HG03064 (cell line): Measurements from ENCODE around the gene TNNT3.
"Not testable (repeated sequence)": the region's sequence is repeated elsewhere in the genome, so short reads cannot be mapped to it uniquely, and the experiment has no call there.

ENCODE experiments used
- ATAC-seq: cut with Tn5 transposase; IDR thresholded peaks from one replicate; pipeline ENCODE4 v1.9.1; 2021; ENCODE audit warnings: low read depth; ENCODE audit not compliant: unreplicated experiment

Gene TNNT3

GRCh38 chr11:1919391-1920127 is at the start of gene TNNT3:
Gene TNNT3 (plus strand): TSS chr11:1919703. CDS start chr11:1922875, 3,172 bp downstream.
- ATAC-seq = no peak

DNA sequence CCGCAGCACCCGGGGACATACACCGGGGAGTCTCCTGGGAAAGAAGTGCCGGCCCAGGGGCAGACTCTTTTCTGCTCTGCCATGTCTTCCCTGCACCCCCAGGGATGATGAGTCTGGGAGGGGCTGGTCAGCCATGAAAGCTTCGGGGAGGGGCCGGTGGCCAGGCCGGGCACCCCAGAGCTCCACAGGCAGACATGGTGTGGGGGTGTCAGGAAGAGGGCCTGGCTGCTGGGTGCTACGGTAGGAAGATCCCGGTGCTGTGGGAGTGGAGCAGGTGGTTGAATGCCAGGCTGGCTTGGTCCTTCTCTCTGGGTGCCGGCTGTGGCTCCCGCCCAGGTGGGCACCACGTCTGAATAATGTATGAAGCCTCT is 49.2 kb upstream of the TNNT3 start:
- no peak for ATAC-seq

DNA sequence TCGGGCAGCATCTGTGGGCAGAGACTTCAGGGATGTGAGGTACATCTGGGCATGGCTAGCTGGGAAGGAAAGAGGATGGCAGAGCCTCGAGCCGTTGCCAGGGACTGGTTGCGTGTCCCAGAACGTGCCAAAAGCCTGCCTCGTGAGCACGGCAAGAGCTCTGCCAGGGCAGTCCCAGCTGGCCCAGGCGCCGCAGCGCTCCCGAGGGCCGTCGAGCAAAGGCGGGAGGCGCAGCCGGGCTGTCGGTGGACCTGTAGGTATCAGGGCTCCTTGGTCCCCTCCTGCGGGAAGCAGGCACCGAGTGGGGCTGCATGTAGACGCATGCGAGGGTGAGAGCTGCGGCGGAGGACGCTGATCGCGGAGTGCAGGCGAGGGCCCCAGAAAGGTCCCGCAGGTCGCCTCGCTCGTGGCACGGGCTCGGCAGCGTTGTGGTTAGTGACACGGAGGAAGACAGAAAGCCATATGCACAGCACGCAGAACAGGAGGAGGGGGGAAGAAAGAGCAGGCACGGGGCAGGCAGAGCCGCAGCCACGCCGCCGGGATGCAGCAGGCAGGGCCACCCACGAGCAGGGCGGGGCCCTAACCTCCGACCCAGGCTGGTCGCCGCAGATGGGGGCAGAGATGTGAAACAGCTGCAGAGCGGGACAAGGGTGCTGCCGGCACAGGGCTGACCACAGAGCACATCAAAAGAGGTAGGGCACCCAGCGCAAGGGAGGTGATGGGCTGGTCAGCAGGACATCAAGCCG is 48.6 kb upstream of the TNNT3 start:
- no peak for ATAC-seq

- no peak for ATAC-seq
Measured at GRCh38 chr11:1871531-1871930, 48.0 kb upstream of the TNNT3 start.

DNA sequence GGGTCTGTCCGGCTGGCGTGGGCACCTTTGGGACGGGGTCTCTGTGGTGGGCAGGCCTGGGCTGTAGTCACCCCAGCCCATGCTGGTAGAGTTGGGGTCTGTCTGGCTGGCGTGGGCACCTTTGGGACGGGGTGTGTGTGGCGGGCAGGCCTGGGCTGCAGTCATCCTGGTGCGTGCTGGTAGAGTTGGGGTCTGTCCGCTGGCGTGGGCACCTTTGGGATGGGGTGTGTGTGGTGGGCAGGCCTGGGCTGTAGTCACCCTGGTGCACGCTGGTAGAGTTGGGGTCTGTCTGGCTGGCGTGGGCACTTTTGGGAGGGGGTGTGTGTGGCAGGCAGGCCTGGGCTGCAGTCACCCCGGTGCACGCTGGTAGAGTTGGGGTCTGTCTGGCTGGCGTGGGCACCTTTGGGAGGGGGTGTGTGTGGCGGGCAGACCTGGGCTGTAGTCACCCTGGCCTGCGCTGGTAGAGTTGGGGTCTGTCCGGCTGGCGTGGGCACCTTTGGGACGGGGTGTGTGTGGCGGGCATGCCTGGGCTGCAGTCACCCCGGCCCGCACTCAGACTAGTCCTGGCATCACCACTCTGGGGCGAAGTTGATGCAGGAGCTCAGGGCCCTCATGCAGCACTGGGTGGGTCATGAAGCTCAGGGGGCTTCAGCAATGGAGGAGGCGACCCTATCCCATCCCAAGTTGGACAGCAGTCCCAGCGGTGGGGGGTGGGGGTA is 47.1 kb upstream of the TNNT3 start:
- no peak for ATAC-seq

DNA sequence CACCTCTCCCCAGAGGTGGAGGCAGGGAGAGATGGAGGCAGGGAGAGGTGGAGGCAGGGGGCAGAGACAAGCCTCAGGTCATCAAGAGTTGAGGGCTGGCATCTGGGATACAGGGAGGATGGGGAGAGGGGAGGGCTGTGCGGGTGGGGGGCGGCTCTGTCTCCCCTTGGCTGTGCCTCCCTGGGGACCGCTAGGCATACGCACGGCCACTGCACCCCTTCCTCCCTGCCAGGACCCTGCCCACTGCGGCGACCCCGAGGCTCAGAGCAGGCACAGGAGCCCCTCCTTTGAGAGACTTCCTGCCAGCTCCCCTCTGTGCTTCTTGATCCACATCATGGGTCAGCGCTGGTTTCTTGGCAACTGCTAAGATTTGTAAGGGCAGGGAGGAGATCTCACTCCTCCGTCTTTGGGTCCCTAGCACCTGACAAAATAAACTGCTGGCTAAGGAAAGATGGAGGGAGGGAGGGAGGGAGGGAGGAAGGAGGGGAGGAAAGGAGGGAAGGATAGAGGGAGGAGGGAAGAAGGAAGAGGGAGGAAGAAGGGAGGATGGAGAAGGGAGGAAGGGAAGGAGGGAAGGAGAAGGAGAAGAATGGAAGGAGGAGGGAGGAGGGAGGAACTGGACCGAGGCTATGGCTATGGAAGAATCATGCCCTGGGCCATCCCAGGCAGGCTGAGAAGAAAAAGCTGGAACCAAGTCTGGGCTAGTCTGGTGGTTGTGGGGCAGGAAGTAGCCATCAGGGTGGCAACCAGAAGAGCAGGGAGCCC is 46.3 kb upstream of the TNNT3 start:
- no peak for ATAC-seq

DNA sequence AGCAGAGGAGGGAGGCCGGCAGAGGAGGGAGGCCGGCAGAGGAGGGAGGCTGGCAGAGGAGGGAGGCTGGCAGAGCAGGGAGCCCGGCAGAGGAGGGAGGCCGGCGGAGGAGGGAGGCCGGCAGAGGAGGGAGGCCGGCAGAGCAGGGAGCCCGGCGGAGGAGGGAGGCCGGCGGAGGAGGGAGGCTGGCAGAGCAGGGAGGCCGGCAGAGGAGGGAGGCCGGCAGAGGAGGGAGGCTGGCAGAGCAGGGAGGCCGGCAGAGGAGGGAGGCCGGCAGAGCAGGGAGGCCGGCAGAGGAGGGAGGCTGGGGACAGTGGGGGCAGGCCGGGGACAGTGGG is 45.7 kb upstream of the TNNT3 start:
- ATAC-seq = not testable (repeated sequence)

DNA sequence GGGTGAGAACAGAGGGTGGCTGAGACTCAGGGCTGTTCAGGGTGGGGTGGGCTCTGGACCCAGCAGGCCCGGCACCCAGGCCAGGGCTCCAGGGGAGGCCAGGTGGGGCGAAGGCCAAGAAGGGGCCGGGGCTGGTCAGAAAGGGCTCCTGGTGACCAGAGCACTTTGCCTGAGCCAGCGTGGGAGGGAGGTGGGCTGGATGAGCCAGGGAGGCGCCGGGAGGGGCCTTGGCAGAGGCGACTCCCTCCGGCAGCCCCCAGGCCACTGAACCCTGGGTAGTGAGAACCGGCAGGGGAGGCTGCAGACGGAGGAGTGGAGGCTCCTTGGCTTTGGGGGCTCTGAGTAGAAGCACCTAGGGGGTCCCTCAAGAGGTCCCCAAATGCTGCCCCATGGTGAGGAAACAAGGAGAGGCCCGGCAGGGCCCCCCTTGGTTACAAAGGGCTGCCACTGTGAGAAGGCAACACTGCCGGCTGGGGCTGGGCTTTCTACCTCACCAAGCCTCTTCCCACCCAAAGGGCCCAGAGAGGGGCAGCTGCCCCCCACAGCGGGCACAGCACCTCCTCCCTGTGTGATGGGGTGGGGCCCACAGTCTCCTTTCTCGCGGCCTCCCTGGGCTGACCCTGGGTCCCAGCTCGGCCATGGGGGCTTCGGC is 44.9 kb upstream of the TNNT3 start:
- not testable (repeated sequence) for ATAC-seq

DNA sequence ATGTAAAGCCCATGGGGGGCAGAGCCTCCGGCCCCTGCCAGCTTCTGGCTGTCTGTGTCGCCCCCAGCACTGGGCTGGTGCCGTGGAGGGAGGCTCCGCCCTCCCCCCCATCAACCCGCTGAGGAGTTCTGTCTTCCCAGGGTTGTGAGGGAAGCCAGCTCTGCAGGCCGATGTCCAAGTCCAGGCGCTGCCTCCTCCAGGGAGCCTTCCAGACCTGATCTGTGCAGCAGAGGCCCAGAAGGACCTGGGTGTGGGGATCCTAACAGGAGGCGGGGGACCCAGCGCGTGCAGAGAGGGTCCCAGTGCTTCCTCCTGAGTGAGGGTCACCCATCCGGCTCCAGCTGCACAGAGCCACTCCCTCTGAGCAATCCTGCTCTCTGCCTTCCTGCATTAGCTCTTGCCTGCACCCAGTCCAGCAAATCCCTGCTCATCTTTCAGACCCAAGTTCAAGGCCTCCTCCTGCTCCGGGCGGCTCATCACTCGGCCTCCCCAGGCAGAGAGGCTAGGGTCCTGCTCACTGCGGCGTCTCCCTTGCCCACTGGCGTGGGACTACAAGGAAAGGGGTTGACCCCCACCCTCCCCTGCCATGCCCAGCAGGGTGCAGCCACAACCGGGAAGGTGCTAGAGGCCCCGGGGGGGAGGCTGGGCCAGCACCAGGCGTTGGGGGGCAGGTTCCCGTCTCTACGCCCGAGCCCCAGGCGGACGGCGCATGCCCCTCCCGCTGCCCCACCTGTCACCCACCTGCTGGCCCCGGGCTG is 44.2 kb upstream of the TNNT3 start:
- no peak for ATAC-seq

DNA sequence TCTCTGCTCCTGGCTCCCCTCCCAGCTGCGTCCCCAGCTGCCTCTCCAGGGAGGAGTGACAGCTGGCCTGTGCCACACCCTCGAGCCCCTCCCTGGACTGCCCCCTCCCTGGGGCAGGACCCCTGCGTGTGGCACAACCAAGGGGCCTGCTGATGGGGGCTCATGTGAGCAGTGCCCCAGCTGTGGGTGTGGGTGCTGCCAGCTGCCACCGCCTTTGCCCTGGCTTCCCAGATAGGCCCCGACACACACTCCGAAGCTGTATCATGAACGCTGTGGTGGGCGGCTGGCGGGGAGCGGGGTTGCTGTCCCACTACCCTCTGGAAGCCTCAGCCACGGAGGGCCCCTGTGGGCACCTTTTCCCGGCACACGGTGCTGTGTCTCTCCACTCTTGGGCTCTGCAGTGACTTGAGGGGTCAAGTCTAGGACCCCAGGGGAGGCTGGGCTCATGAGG is 43.6 kb upstream of the TNNT3 start:
- not testable (repeated sequence) for ATAC-seq

DNA sequence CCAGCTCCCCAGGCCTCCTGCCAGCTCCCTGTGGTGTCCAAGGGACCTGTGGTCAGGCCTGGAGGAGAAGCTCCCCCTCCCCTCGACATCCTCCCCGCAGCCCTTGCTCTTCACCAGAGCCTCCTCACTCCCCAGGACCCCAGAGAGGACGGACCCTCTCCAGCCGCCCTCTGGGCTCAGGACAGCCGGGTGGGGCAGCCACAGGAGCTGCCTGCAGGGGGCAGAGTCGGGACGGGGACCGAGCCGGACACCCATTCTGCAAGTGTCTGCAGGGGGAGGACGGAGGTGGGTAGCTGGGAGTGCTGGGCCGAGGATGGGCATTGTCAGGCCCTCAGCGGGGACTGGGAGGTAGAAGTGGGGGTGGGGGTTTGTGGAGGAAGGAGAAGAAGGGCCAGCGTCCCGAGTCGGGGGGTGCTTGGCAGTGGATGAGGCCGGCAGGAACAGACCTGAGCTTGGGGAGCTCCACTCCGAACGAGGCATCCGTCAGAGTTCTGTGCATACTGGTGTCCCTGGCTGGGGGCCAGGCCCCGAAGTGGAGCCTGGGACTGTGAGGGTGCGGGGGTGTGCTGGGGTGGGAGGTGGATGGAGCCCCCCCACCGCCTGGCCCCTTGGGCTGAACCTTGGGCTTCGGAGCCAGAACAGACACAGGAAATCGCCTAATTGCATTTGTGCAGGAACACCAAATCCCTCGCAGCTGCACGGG is 43.0 kb upstream of the TNNT3 start:
- ATAC-seq = no peak

DNA sequence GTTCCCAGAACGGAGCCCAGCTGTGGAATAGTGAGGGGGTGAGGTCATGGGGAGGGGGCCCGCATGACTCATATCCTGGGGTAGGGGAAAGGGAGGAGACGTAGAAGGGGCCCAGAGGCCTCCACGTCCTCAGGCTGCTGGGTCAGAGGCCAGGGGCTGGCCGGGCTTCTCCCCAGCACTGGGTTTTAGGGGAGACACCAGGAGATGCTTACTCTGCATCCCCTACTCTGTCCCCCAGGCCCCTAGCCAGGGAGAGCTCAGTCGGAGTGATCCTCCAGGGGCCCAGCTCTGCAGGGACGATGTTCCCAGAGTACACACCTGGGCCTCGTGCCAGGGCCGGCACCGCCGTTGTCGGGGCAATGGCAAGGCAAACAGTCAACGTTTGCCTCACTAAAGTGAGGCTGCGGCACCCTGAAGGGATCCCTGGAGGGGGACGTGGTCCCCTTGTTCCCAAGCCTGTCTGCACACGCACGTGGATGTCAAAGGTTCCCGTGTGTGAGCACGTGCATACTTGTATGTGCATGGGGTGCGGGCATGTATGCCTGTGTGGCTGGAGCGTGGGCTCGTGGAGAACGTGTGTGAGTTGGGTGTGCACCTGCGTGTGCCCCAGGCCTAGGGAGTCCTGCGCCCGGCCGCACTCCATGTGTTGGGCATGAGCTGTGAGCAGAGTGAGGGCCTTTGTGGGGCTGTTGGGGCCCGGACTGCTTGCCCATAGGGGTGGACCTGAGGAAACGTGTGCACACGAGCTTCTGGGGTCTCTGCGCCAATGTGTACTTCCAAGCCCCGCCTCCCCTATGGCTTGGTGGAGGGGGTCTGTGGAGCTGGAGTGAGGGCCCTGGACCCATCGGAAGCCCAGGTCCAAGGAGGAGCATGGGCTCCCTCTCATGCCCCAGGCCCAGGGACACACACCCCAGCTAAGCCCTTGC is 42.0 kb upstream of the TNNT3 start:
- ATAC-seq = no peak

DNA sequence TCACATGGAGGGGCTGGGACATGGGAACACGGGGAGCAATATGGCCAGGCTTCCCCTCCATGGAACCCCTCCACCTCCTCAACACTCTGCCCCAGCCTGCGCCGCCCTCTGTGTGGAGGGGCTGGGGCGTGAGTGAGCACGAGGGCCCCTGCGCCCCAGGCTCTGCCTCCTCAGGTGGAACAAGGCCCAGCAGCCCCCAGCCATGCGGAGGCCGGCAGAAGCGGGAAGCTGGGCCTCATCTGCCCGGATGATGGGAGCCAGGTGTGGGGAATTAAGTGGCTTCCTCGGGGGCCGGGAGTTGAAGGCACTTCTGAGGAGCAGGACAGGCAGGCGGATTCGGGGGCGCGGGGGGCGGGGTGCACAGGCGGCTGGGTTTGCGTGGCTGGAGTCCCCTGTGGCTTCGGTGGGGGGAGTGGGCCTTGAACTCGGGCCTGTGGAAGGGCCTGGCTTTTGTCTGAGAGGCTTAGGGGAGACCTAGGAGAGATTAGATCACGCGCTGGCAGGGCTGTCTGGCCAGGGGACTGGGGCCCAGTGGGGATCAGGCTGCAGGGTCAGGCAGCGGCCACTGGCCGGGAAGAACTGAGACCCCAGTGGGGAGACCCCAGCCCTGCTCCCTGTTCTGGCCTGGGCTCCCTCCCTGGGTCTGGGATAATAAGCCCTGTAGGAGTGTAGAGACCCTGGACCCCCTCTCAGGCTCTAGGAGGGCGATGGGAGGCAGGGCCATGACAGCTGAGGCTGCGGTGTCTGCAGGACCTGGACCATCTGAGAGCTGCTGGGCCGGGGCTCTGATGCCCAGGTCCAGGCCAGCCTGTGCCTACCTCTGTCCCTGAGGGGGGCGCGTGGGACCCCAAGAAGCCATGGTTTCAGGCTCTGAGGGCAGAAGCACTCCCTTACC is 41.1 kb upstream of the TNNT3 start:
- ATAC-seq = no peak

DNA sequence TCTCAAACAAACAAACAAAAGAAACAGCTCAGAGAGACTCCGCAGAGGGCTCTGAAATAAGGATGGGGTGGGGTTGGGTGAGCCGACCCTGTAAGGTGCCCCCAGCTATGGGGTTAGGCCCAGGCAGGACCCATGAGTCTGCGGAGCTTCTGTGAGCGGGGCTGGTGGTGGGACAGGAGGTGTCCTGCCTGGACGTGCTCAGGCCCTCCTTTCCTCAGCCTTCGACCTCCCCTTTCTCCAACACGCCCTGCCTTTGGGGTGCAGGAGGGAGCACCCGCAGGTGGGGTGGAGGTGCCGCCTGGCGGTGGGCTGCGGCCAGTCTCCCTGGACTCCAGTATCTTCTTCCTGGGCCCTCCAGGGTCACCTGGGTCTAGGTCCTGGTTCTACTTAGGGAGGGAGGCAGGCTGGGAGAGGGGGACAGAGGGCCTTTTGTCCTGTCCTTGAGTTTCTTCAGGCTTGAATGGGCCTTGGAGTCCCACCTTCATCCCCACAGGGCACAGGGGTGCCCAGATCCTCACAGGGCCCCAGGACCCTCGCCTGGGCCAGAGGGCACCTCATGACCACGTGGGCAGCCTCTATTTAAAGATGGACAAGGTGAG is 40.1 kb upstream of the TNNT3 start:
- ATAC-seq = no peak

GRCh38 chr11:1879941-1880720 is 39.4 kb upstream of the TNNT3 start:
- ATAC-seq = no peak
